ENCODE results near the gene LCLAT1.

Gene LCLAT1

GRCh38 chr2:30482011-30482410 lies 35.0 kb downstream of the LCLAT1 start:
- H3K4me1 ChIP-seq (ENCODE audit: insufficient read depth, low read length, poor library complexity, severe bottlenecking): peaks cover 28% of the 10 kb centered on the region
- H3K4me2 ChIP-seq (ENCODE audit: low read depth, low read length, poor library complexity, severe bottlenecking): no peak overlapping the region
- TF ChIP-seq EZH2phosphoT487 (IDR thresholded peaks at IDR 0.05; ENCODE audit: borderline replicate concordance) (no peak), CTCF (conservative IDR thresholded peaks at IDR 0.05; ENCODE audit: low read length) (no peak)

GRCh38 chr2:30484145-30484544 lies 37.1 kb downstream of the LCLAT1 start:
- no peaks in the 10 kb centered on the region for H3K9me3 ChIP-seq (ENCODE audit: insufficient read depth, low read depth, low read length)
- no peaks in the 10 kb centered on the region; the same call in 1 of the 2 replicates for H3F3A ChIP-seq (ENCODE audit: low read depth)
- no peak overlapping the region for H2AFZ ChIP-seq (ENCODE audit: low read length)
- no peak overlapping the region for H3K4me3 ChIP-seq (ENCODE audit: low read length, poor library complexity, severe bottlenecking)
- peaks cover 4% of the 10 kb centered on the region for H4K20me1 ChIP-seq (ENCODE audit: insufficient read depth, low read length, poor library complexity, severe bottlenecking)
- H3K27me3 ChIP-seq (ENCODE audit: insufficient read depth, low read length, poor library complexity, severe bottlenecking): no peaks in the 10 kb centered on the region
- peaks cover 43% of the 10 kb centered on the region for H3K79me2 ChIP-seq (ENCODE audit: insufficient read depth, low read length)
- TF ChIP-seq EZH2phosphoT487 (IDR thresholded peaks at IDR 0.05; ENCODE audit: borderline replicate concordance) (no peak), CTCF (conservative IDR thresholded peaks at IDR 0.05; ENCODE audit: low read length) (no peak)
- no peak overlapping the region for H3K9ac ChIP-seq (ENCODE audit: low read depth, low read length, poor library complexity, severe bottlenecking)
- H3K9me2 ChIP-seq (replicated peaks; ENCODE audit: low read depth, low read length): no peaks in the 10 kb centered on the region
- H3K4me2 ChIP-seq (ENCODE audit: low read depth, low read length, poor library complexity, severe bottlenecking): no peak overlapping the region
- peaks cover 28% of the 10 kb centered on the region for H3K4me1 ChIP-seq (ENCODE audit: insufficient read depth, low read length, poor library complexity, severe bottlenecking)
- H3K36me3 ChIP-seq (ENCODE audit: insufficient read depth, low read length): no peaks in the 10 kb centered on the region; the same call in 1 of the 2 replicates

More at GRCh38 chr2:30482011-30482410, 35.0 kb downstream of the LCLAT1 start:
- H3K27me3 ChIP-seq (ENCODE audit: insufficient read depth, low read length, poor library complexity, severe bottlenecking): no peaks in the 10 kb centered on the region
- no peak overlapping the region for H3K4me3 ChIP-seq (ENCODE audit: low read length, poor library complexity, severe bottlenecking)
- no peak overlapping the region for H2AFZ ChIP-seq (ENCODE audit: low read length)
- H3K79me2 ChIP-seq (ENCODE audit: insufficient read depth, low read length): peaks cover 55% of the 10 kb centered on the region
- peaks cover 3% of the 10 kb centered on the region; the same call in 1 of the 2 replicates for H3K36me3 ChIP-seq (ENCODE audit: insufficient read depth, low read length)
- no peaks in the 10 kb centered on the region; the same call in 1 of the 2 replicates for H3F3A ChIP-seq (ENCODE audit: low read depth)
- no peak overlapping the region for H3K9ac ChIP-seq (ENCODE audit: low read depth, low read length, poor library complexity, severe bottlenecking)
- H4K20me1 ChIP-seq (ENCODE audit: insufficient read depth, low read length, poor library complexity, severe bottlenecking): peaks cover 4% of the 10 kb centered on the region
- H3K9me2 ChIP-seq (replicated peaks; ENCODE audit: low read depth, low read length): no peaks in the 10 kb centered on the region
- no peaks in the 10 kb centered on the region for H3K9me3 ChIP-seq (ENCODE audit: insufficient read depth, low read depth, low read length)

DNA sequence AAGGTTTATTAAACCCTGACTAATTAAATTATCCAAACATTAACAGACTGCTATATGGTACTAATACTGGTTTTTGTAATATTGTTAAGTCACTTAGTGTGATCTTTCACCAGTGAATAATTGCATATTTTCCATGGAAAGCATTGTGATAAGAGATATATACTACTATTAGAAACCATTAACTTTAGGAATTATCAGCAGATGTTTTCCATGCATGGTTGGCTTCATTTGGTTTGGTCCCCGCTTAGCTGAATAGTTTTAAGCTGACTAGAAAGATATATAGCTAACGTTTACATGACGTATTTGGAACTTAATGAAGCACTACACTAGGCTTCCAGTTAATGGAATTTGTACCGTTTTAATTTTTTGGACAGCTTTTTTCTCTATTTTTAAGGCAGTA lies 37.9 kb downstream of the LCLAT1 start:
- Histone ChIP-seq H3K36me3 (ENCODE audit: insufficient read depth, low read length) (no peaks in the 10 kb centered on the region), H3K79me2 (ENCODE audit: insufficient read depth, low read length) (peaks cover 43% of the 10 kb centered on the region), H3K4me1 (ENCODE audit: insufficient read depth, low read length, poor library complexity, severe bottlenecking) (peaks cover 28% of the 10 kb centered on the region), H3K9me3 (ENCODE audit: insufficient read depth, low read depth, low read length) (no peaks in the 10 kb centered on the region), H3K4me2 (ENCODE audit: low read depth, low read length, poor library complexity, severe bottlenecking) (no peak overlapping the region), H3K4me3 (ENCODE audit: low read length, poor library complexity, severe bottlenecking) (no peak overlapping the region), H3K9ac (ENCODE audit: low read depth, low read length, poor library complexity, severe bottlenecking) (no peak overlapping the region), H2AFZ (ENCODE audit: low read length) (no peak overlapping the region), H3K9me2 (replicated peaks; ENCODE audit: low read depth, low read length) (no peaks in the 10 kb centered on the region), H3K27me3 (ENCODE audit: insufficient read depth, low read length, poor library complexity, severe bottlenecking) (no peaks in the 10 kb centered on the region), H3F3A (ENCODE audit: low read depth) (no peaks in the 10 kb centered on the region; the same call in 1 of the 2 replicates), H4K20me1 (ENCODE audit: insufficient read depth, low read length, poor library complexity, severe bottlenecking) (peaks cover 4% of the 10 kb centered on the region)
- TF ChIP-seq EZH2phosphoT487 (IDR thresholded peaks at IDR 0.05; ENCODE audit: borderline replicate concordance) (no peak), CTCF (conservative IDR thresholded peaks at IDR 0.05; ENCODE audit: low read length) (no peak)

Measured in Loucy (cell line).